Measurements from ENCODE around the gene DAG1.

- no peak for TF ChIP-seq EZH2 (IDR thresholded peaks at IDR 0.05; ENCODE audit: low read length, unreplicated experiment)
- TF ChIP-seq CTCF (conservative IDR thresholded peaks at IDR 0.05; ENCODE audit: low read depth, low read length): no peak
- TF ChIP-seq EZH2phosphoT487 (IDR thresholded peaks at IDR 0.05; ENCODE audit: borderline replicate concordance, low read length): no peak
Measured at GRCh38 chr3:49563766-49564165, 93.7 kb downstream of the DAG1 start.

All from PC-3 (cell line).